ENCODE data around the gene SNAP23. TPM values are rescaled to one million over a fixed set of nuclear protein-coding genes. Genes with fewer than 3 reads are reported as not detected.
"Not testable (repeated sequence)": the region's sequence is repeated elsewhere in the genome, so short reads cannot be mapped to it uniquely, and the experiment has no call there.

The SNAP23 gene
- total and polyA plus RNA-seq, 2 donors: 47.8 to 94.3 TPM

DNA sequence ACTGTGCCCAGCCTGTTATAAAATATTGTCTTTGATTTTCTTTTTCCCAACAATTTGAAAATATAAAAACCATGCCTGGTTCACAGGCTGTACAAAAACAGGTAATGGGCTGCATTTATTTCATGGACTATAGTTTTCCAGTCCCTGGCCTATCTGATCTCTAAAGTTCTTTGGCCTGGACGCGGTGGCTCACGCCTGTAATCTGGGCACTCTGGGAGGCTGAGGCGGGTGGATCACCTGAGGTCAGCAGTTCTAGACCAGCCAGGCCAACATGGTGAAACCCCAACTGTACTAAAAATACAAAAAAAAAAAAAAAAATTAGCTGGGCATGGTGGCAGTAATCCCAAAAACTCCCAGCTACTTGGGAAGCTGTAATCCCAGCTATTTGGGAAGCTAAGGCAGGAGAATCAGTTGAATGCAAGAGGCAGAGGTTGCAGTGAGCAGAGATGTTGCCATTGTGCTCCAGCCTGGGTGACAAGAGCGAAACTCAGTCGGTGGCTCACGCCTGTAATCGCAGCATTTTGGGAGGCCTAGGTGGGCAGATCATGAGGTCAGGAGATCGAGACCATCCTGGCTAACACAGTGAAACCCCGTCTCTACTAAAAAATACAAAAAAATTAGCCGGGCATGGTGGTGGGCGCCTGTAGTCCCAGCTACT is 61.2 kb downstream of the SNAP23 start:
- H3K4me3 ChIP-seq (ENCODE audit: low read depth, low read length); H3K4me1 ChIP-seq (ENCODE audit: insufficient read depth); DNase-seq (ENCODE audit: extremely low spot score); H3K36me3 ChIP-seq (ENCODE audit: insufficient read depth); H3K27ac ChIP-seq (ENCODE audit: low read depth): not testable (repeated sequence)
- WGBS: 97% methylated on average over 10 of the region's 12 CpGs

DNA sequence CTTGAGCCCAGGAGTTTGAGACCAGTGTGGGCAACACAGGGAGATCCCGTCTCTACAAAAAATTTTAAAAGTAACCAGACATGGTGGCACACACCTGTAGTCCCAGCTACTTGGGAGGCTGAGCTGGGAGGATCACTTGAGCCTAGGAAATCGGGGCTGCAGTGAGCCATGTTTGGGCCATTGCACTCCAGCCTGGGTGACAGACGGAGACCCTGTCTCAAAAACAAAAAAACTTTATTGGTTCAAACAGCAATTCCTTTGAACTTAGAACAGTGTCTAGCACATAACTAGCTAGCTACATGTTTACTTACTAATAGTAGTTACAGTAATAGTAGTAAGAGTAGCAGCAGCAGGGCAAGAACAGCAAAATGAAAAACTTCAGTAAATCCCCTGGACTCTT is 63.3 kb downstream of the SNAP23 start:
- WGBS: 97% methylated on average over 3 of the region's 3 CpGs
- peaks cover 2% of the 10 kb centered on the region for H3K36me3 ChIP-seq (ENCODE audit: insufficient read depth)
- H3K4me3 ChIP-seq (ENCODE audit: low read depth, low read length): no peak overlapping the region
- H3K27ac ChIP-seq (ENCODE audit: low read depth): no peak overlapping the region
- DNase-seq (ENCODE audit: extremely low spot score): no peak
- H3K4me1 ChIP-seq (ENCODE audit: insufficient read depth): no peaks in the 10 kb centered on the region

DNA sequence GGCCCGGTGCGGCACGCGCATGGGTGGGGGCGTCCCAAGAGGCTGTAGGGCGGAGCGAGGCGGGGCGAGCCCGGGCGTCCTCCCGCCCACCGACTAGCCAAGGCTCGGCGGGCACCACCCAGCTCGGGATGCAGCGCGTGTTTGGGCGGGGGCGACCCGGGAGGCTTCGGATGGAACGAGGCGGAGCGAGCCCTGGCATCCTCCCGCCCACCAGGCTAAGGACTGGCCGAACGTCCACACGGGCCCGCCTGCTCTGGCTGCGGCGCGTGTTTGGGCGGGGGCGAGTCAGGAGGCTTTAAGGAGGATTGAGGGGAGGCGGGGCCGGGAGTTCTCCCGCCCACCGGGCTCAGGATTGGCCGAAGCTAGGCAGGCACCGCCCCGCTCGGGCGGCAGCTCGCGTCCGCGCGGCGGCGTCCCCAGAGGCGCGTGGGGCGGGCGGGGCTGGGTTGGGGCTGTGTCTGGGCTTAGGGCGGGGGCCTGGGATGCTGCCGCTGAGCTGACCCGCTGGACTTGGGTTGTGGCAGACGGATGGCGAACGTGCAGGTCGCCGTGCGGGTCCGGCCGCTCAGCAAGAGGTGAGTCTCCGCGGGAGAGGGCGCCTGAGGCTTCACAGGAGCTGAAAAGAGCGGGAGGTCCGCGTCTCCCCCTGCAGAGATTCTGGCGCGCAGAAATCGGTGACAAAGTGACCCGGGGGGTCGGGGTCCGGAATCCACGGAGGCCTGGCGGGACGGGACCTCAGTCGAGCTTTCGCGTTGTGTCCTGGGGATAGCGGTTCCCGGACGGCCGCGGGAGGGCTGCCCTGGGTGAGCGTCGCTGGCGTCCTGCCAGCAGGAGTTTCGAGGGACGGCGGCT is 80.0 kb downstream of the SNAP23 start, which contains the start of gene STARD9:
TSS of gene STARD9 (plus strand) at position 419 of the 852 bp plus-strand sequence. CDS start at position 529, 110 bp downstream.
- WGBS: under 1% methylated on average over 95 of the region's 95 CpGs
- DNase-seq (ENCODE audit: extremely low spot score): peak; percentile 94
- no peaks in the 10 kb centered on the region for H3K4me1 ChIP-seq (ENCODE audit: insufficient read depth)
- no peaks in the 10 kb centered on the region for H3K36me3 ChIP-seq (ENCODE audit: insufficient read depth)
- H3K4me3 ChIP-seq (ENCODE audit: low read depth, low read length): peak within 1 kb of the TSS; percentile 79
- H3K27ac ChIP-seq (ENCODE audit: low read depth): peak within 1 kb of the TSS; percentile 87

DNA sequence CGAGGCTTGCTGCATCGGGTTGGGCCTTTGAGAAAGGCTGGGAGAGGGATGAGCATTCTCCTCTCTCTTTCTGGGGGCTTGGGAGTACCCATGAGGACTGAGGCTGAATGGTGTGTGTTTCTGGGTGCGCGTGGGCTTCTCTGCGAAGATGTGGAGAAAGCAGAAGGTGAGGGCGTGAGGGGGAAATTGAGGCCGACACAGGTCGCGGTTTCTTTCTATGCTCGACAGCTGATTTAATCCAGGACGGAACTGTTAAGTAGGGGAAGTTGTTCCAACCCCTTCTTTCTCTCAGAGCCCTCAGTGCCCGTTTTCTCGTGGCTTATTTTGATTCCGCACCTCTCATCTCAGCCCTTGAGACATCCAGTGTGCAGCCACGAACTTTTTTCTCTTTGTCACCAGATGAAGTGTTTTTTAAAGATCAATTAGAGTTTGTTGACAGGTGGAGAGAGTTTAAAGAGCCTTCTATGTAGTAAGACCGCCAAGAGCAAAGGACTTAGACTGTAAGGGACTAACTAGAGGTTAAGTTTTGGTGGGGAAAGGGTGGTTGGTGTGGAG is 80.7 kb downstream of the SNAP23 start:
- peak overlapping the region; percentile 79 for H3K4me3 ChIP-seq (ENCODE audit: low read depth, low read length)
- H3K27ac ChIP-seq (ENCODE audit: low read depth): peak overlapping the region; percentile 87
- no peaks in the 10 kb centered on the region for H3K36me3 ChIP-seq (ENCODE audit: insufficient read depth)
- no peak for DNase-seq (ENCODE audit: extremely low spot score)
- no peaks in the 10 kb centered on the region for H3K4me1 ChIP-seq (ENCODE audit: insufficient read depth)
- WGBS: 7% methylated on average over 16 of the region's 16 CpGs

DNA sequence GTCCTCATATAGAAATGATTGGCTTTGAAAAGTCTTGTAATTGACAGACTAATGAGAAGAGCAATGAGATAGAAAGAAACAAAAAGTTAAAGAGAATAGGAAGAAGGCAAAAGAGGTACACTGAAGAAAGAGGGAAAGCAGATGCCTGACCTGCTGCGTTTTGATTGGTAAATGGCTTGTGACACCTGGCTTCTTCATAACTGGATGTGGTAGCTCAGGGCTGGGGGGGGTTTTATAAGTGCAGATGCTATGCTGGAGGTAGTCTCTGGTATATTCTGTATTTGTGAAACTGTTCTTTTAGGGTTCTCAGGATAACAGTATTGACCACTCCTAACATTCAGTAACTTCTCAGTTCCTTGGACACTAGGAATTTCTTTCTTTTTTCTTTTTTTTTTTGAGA is 81.3 kb downstream of the SNAP23 start:
- WGBS: 73% methylated on average over 1 of the region's 1 CpG
- Histone ChIP-seq H3K4me3 (ENCODE audit: low read depth, low read length) (no peak overlapping the region), H3K4me1 (ENCODE audit: insufficient read depth) (no peaks in the 10 kb centered on the region), H3K36me3 (ENCODE audit: insufficient read depth) (no peaks in the 10 kb centered on the region), H3K27ac (ENCODE audit: low read depth) (no peak overlapping the region)
- no peak for DNase-seq (ENCODE audit: extremely low spot score)

DNA sequence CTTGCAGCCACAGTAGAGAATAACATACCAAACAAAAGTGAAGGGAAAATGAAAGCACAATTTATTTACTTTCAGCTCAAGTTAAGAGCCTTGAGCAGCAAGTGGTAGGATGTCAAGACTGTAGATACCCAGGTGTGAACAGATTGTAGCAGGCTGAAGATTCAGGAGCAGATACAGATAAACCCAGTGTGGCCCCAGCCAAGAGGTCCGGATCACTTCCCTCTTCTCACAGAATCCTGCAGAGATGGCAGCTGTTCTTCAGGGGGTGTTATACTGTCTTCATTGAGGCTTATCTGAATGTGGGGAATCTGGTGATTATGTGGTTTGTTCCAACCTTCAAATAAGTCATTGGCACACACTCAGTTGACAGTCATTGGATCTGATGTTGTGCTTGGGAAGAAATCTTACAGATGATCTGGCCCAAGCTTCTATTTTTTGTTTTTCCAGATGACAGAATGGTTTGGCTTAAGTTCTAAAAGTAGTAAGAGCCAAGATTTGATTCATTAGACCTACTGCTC is 82.1 kb downstream of the SNAP23 start:
- Histone ChIP-seq H3K4me3 (ENCODE audit: low read depth, low read length) (no peak overlapping the region), H3K4me1 (ENCODE audit: insufficient read depth) (no peaks in the 10 kb centered on the region), H3K27ac (ENCODE audit: low read depth) (no peak overlapping the region), H3K36me3 (ENCODE audit: insufficient read depth) (no peaks in the 10 kb centered on the region)
- WGBS: 16% methylated on average over 1 of the region's 1 CpG
- DNase-seq (ENCODE audit: extremely low spot score): no peak

DNA sequence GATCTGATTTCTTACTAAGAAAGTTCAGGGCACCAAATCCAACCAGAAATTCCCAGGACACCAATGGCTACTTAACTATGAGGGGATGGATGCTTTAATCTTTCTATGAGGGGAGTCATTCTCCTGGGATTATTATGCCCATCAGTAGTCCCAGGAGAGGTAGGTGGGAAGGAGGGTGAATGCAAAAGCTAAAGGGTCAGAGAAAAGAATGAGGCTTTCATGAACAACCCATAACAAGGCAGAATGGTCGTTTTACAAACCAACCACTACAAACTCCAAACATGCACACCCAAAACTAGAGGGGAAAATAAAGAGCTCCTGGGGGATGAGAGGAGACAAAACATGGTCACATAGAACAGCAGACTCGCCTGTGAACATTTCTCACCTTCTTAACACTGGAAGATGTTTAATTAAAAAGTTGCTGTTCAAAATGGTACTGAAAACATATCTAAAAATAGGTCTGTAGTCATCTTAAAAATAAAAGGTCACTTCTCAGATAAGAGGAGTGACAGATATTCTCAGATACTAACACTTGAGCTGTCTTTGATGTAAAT is 83.6 kb downstream of the SNAP23 start:
- Histone ChIP-seq H3K4me3 (ENCODE audit: low read depth, low read length) (no peak overlapping the region), H3K4me1 (ENCODE audit: insufficient read depth) (no peaks in the 10 kb centered on the region), H3K27ac (ENCODE audit: low read depth) (no peak overlapping the region), H3K36me3 (ENCODE audit: insufficient read depth) (no peaks in the 10 kb centered on the region)
- 86% methylated on average over 2 of the region's 2 CpGs for WGBS
- DNase-seq (ENCODE audit: extremely low spot score): no peak

DNA sequence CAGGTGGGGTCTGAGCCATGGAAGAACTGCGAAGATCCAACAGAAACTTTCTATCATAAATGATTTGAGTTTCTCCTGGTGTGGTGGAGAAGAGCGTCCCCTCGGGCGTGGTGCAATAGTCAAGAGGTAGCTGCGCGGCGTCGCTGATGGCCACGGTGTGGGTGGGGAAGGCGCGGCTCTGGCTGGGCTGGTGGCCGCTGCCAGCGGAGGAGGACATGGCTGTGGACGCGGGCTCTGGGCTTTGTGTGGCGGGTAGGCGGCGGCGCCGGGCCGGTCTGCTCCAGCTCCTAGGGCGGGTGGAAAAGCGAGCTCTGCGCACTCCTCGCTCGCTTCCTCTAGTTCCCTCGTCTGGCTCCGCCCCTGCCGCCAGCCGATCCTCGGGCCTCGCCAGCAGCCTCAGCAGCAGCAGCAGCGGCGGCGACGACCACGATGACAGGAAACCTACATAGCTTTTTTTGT is 85.9 kb downstream of the SNAP23 start:
- 1% methylated on average over 37 of the region's 37 CpGs for WGBS
- Histone ChIP-seq H3K4me1 (ENCODE audit: insufficient read depth) (no peaks in the 10 kb centered on the region), H3K4me3 (ENCODE audit: low read depth, low read length) (peak overlapping the region; percentile 37), H3K27ac (ENCODE audit: low read depth) (peak overlapping the region; percentile 89), H3K36me3 (ENCODE audit: insufficient read depth) (no peaks in the 10 kb centered on the region)
- peak; percentile 47 for DNase-seq (ENCODE audit: extremely low spot score)

Other genes starting within 250 kb of the SNAP23 start
- 39.3 TPM for gene GANC, start 222.4 kb upstream of the SNAP23 start, total RNA-seq
- gene GANC, start 222.4 kb upstream of the SNAP23 start, polyA plus RNA-seq: 12.2 TPM
- gene TMEM87A, start 222.2 kb upstream of the SNAP23 start, total RNA-seq: 100.0 TPM
- 35.9 TPM for gene TMEM87A, start 222.2 kb upstream of the SNAP23 start, polyA plus RNA-seq
- 8.6 TPM for gene CAPN3, start 136.1 kb upstream of the SNAP23 start, total RNA-seq
- 6.3 TPM for gene CAPN3, start 136.1 kb upstream of the SNAP23 start, polyA plus RNA-seq
- gene ZNF106, start 4.5 kb upstream of the SNAP23 start, total RNA-seq: 92.7 TPM
- gene ZNF106, start 4.5 kb upstream of the SNAP23 start, polyA plus RNA-seq: 24.8 TPM
- 20.7 TPM for gene LRRC57, start 53.2 kb downstream of the SNAP23 start, total RNA-seq
- gene LRRC57, start 53.2 kb downstream of the SNAP23 start, polyA plus RNA-seq: 10.2 TPM
- gene HAUS2, start 53.2 kb downstream of the SNAP23 start, total RNA-seq: 33.5 TPM
- gene HAUS2, start 53.2 kb downstream of the SNAP23 start, polyA plus RNA-seq: 12.5 TPM
- gene STARD9, start 80.0 kb downstream of the SNAP23 start, total RNA-seq: 46.3 TPM
- gene STARD9, start 80.0 kb downstream of the SNAP23 start, polyA plus RNA-seq: 11.1 TPM
- gene CDAN1, start 241.5 kb downstream of the SNAP23 start, total RNA-seq: 8.2 TPM
- gene CDAN1, start 241.5 kb downstream of the SNAP23 start, polyA plus RNA-seq: 10.4 TPM